Measurements from ENCODE around the gene SUSD4. TPM values are rescaled to one million over a fixed set of nuclear protein-coding genes. Genes with fewer than 3 reads are reported as not detected.

SUSD4 gene
- total RNA-seq, 2 experiments from 2014 or later: 13.0 to 13.8 TPM

DNA sequence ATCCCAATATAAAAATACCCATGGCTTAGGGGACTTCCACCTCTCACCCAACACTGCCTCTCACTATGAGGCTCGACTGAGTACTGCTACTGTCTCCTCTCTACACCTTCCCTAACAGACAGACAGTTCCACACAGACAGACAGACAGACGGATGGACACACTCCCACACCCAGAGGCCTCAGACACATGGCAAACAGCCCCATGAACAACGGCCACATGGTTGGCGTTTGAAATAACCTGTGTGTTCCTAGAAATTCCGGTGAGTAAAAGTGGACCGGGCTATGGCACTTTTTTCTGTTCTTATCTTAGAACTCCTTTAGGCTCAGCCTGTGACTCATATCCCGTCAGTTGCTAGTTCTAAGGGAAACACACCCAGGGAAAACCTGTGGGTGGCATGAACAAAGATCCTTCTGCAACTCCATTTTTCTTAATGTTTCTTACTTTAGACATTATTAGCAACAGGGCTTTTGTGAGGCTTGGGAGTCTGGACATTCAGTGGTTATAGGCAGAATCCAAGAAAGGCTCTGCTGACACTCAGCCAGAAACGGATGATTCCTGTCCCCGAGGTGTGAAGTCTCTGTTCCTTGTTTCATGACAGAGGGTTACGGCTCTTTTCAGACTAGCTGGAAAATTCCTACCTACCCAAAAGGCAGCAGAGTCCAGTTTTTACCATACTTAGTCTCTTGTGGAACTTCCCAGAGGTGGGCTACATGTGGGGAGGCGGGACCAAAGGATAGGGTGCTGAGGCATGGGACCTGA, 130.4 kb downstream of the SUSD4 start:
- ChIA-PET CTCF (no interaction called here), POLR2A (no interaction called here)
- no peaks in the 10 kb centered on the region for H3K36me3 ChIP-seq (ENCODE audit: insufficient read depth, low read length)
- H3K27me3 Mint-ChIP-seq: no peaks in the 10 kb centered on the region
- ATAC-seq (ENCODE audit: poor library complexity) (peak; percentile 41), DNase-seq (peak in 2 of 14 experiments; percentile 47 to 48)
- no peak overlapping the region for H3K4me3 ChIP-seq (ENCODE audit: low read length)
- TF ChIP-seq CTCF (IDR thresholded peaks at IDR 0.05): no peak
- peak overlapping the region; percentile 1 for H3K4me3 Mint-ChIP-seq
- H3K27ac Mint-ChIP-seq: peak overlapping the region; percentile 95
- peaks cover 7% of the 10 kb centered on the region for H3K9me3 Mint-ChIP-seq
- H3K9me3 ChIP-seq (ENCODE audit: control insufficient read depth in 1 of 2, insufficient read depth in 1 of 2, low read length in 2 of 2): no peaks in the 10 kb centered on the region
- peaks cover 62% of the 10 kb centered on the region for H3K4me1 ChIP-seq (ENCODE audit: insufficient read depth, low read length)
- intact Hi-C loops (cut with DNase I, micrococcal nuclease): loop anchor here (5.0 to 10.0 kb wide), 3 partner anchors 49 to 101 kb away; partner anchors contain the start of gene TLR5 (in 1 of the 2)
- no peaks in the 10 kb centered on the region for H3K27me3 ChIP-seq (ENCODE audit: control insufficient read depth in 1 of 2, insufficient read depth in 2 of 2, low read length in 2 of 2)
- peak overlapping the region in 1 of 2 donors; percentile 86 for H3K27ac ChIP-seq (ENCODE audit: low read depth in 1 of 2, low read length in 2 of 2)
- peaks cover 74% of the 10 kb centered on the region for H3K4me1 Mint-ChIP-seq (ENCODE audit: low read depth)
- H3K36me3 Mint-ChIP-seq (ENCODE audit: low read depth): peaks cover 11% of the 10 kb centered on the region

GRCh38 chr1:223233019-223233409, 131.0 kb downstream of the SUSD4 start:
- TF ChIP-seq CTCF (IDR thresholded peaks at IDR 0.05): no peak
- Histone ChIP-seq H3K9me3 (ENCODE audit: control insufficient read depth in 1 of 2, insufficient read depth in 1 of 2, low read length in 2 of 2) (no peaks in the 10 kb centered on the region), H3K36me3 (ENCODE audit: insufficient read depth, low read length) (no peaks in the 10 kb centered on the region), H3K27me3 (ENCODE audit: control insufficient read depth in 1 of 2, insufficient read depth in 2 of 2, low read length in 2 of 2) (no peaks in the 10 kb centered on the region), H3K4me1 (ENCODE audit: insufficient read depth, low read length) (peaks cover 67% of the 10 kb centered on the region), H3K27ac (ENCODE audit: low read depth in 1 of 2, low read length in 2 of 2) (peak overlapping the region in 1 of 2 donors; percentile 86), H3K4me3 (ENCODE audit: low read length) (no peak overlapping the region)
- DNase-seq: no peak
- Mint-ChIP-seq H3K4me1 (ENCODE audit: low read depth) (peaks cover 80% of the 10 kb centered on the region), H3K27ac (peak overlapping the region; percentile 95), H3K27me3 (no peaks in the 10 kb centered on the region), H3K9me3 (peaks cover 7% of the 10 kb centered on the region), H3K4me3 (no peak overlapping the region), H3K36me3 (ENCODE audit: low read depth) (peaks cover 11% of the 10 kb centered on the region)
- ChIA-PET POLR2A (interaction anchor here (0.5 kb wide), 1 partner anchor 801 kb away, joined by 3 read pairs; no protein-coding TSS in a partner anchor), CTCF (no interaction called here)
- intact Hi-C loops (cut with DNase I, micrococcal nuclease): loop anchor here (5.0 to 10.0 kb wide), 3 partner anchors 48 to 101 kb away; partner anchors contain the start of gene TLR5 (in 1 of the 2)
- no peak for ATAC-seq (ENCODE audit: poor library complexity)

- Histone ChIP-seq H3K4me1 (ENCODE audit: insufficient read depth, low read length) (peaks cover 70% of the 10 kb centered on the region), H3K27ac (ENCODE audit: low read depth in 1 of 2, low read length in 2 of 2) (peak overlapping the region; percentile 58 to 86)
- POLR2A ChIA-PET: interaction anchor here (1.2 kb wide), 1 partner anchor 87 kb away, joined by 3 read pairs; no protein-coding TSS in a partner anchor
Measured at GRCh38 chr1:223231581-223231980, 132.4 kb downstream of the SUSD4 start.

More at GRCh38 chr1:223231581-223231980, 132.4 kb downstream of the SUSD4 start:
- H3K4me3 ChIP-seq (ENCODE audit: low read length): no peak overlapping the region
- H3K27me3 ChIP-seq (ENCODE audit: control insufficient read depth in 1 of 2, insufficient read depth in 2 of 2, low read length in 2 of 2): no peaks in the 10 kb centered on the region
- DNase-seq (no peak), ATAC-seq (ENCODE audit: poor library complexity) (no peak)
- H3K4me1 Mint-ChIP-seq (ENCODE audit: low read depth): peaks cover 85% of the 10 kb centered on the region
- no peaks in the 10 kb centered on the region for H3K27me3 Mint-ChIP-seq
- peaks cover 2% of the 10 kb centered on the region for H3K9me3 Mint-ChIP-seq
- H3K27ac Mint-ChIP-seq: peak overlapping the region; percentile 95
- H3K9me3 ChIP-seq (ENCODE audit: control insufficient read depth in 1 of 2, insufficient read depth in 1 of 2, low read length in 2 of 2): no peaks in the 10 kb centered on the region
- H3K4me3 Mint-ChIP-seq: no peak overlapping the region
- no peak for TF ChIP-seq CTCF (IDR thresholded peaks at IDR 0.05)
- no peaks in the 10 kb centered on the region for H3K36me3 Mint-ChIP-seq (ENCODE audit: low read depth)
- CTCF ChIA-PET: no interaction called here
- intact Hi-C loops (cut with DNase I, micrococcal nuclease): loop anchor here (2.0 to 10.0 kb wide), 4 partner anchors 17 to 99 kb away; partner anchors contain the start of gene TLR5 (in 1 of the 2)
- H3K36me3 ChIP-seq (ENCODE audit: insufficient read depth, low read length): no peaks in the 10 kb centered on the region
